Islet of Langerhans (tissue), 1 donor: ENCODE results near the gene MINDY4B.
"Not testable (repeated sequence)": the region's sequence is repeated elsewhere in the genome, so short reads cannot be mapped to it uniquely, and the experiment has no call there.

Experiments used
- FAIRE-seq: peaks from one replicate; lab custom pipeline; 2011; peaks lifted over from hg19 to GRCh38; lab: Jason Lieb, UNC

Gene MINDY4B

GRCh38 chr3:150898046-150898754 lies 7.0 kb downstream of the MINDY4B start:
- FAIRE-seq, result no peak

GRCh38 chr3:150897592-150897991 lies 7.6 kb downstream of the MINDY4B start:
- FAIRE-seq, result no peak

GRCh38 chr3:150890831-150891230 lies 14.4 kb downstream of the MINDY4B start:
- FAIRE-seq, result no peak

- FAIRE-seq, result no peak
Measured at GRCh38 chr3:150890295-150890694, 14.9 kb downstream of the MINDY4B start.

- no peak for FAIRE-seq
Measured at GRCh38 chr3:150889106-150889505, 16.1 kb downstream of the MINDY4B start.

- FAIRE-seq, result no peak
Measured at GRCh38 chr3:150887031-150887430, 18.2 kb downstream of the MINDY4B start.

- no peak for FAIRE-seq
Measured at GRCh38 chr3:150885535-150885934, 19.7 kb downstream of the MINDY4B start.

- no peak for FAIRE-seq
Measured at GRCh38 chr3:150878996-150879575, 26.2 kb downstream of the MINDY4B start.

GRCh38 chr3:150878290-150878689 lies 26.9 kb downstream of the MINDY4B start:
- FAIRE-seq, result no peak

GRCh38 chr3:150877303-150877702 lies 27.9 kb downstream of the MINDY4B start:
- FAIRE-seq, result no peak

GRCh38 chr3:150876611-150877265 lies 28.5 kb downstream of the MINDY4B start:
- no peak for FAIRE-seq

- no peak for FAIRE-seq
Measured at GRCh38 chr3:150875548-150875947, 29.7 kb downstream of the MINDY4B start.

GRCh38 chr3:150874666-150875219 lies 30.5 kb downstream of the MINDY4B start:
- FAIRE-seq, result no peak

GRCh38 chr3:150871192-150871591 lies 34.0 kb downstream of the MINDY4B start:
- no peak for FAIRE-seq

GRCh38 chr3:150870406-150870805 lies 34.8 kb downstream of the MINDY4B start:
- FAIRE-seq, result no peak

- FAIRE-seq, result no peak
Measured at GRCh38 chr3:150868282-150868681, 37.0 kb downstream of the MINDY4B start.

- no peak for FAIRE-seq
Measured at GRCh38 chr3:150867434-150867833, 37.8 kb downstream of the MINDY4B start.

GRCh38 chr3:150863921-150864320 lies 41.3 kb downstream of the MINDY4B start:
- FAIRE-seq, result not testable (repeated sequence)

GRCh38 chr3:150861851-150862250 lies 43.4 kb downstream of the MINDY4B start:
- FAIRE-seq, result no peak

GRCh38 chr3:150857936-150858335 lies 47.3 kb downstream of the MINDY4B start:
- not testable (repeated sequence) for FAIRE-seq

- FAIRE-seq, result no peak
Measured at GRCh38 chr3:150850191-150850590, 55.0 kb downstream of the MINDY4B start.

- FAIRE-seq, result no peak
Measured at GRCh38 chr3:150848864-150849263, 56.4 kb downstream of the MINDY4B start.

- no peak for FAIRE-seq
Measured at GRCh38 chr3:150847433-150847832, 57.8 kb downstream of the MINDY4B start.
